ENCODE results near the gene UST.

- TF ChIP-seq CTCF (conservative IDR thresholded peaks at IDR 0.05 in 1 of 2, IDR thresholded peaks at IDR 0.05 in 1 of 2; ENCODE audit: extremely low read depth in 1 of 2, insufficient read depth in 1 of 2, low read depth in 1 of 2, low read length in 2 of 2) (no peak), EZH2 (IDR thresholded peaks at IDR 0.05; ENCODE audit: borderline replicate concordance, low read length) (no peak)
These were observed 331.5 kb downstream of the UST start for GRCh38 chr6:149078211-149078782.

All from mammary epithelial cell (primary cell).